ENCODE measurements around the gene OBP2A. TPM values are rescaled to one million over a fixed set of nuclear protein-coding genes. Genes with fewer than 3 reads are reported as not detected.

Gene OBP2A
- total RNA-seq, 1 experiment from 2014 or later = not detected

GRCh38 chr9:135551031-135551430 lies 5.1 kb downstream of the OBP2A start:
- ATAC-seq (no peak), DNase-seq (ENCODE audit: low read depth, low spot score) (no peak)
- RAD21 ChIA-PET (ENCODE audit: low non-redundant PET in 1 of 2, low total read pairs in 2 of 2, uncharacterized antibody in 2 of 2, unreplicated experiment in 2 of 2) = no interaction called here
- H3K9me2 ChIP-seq (ENCODE audit: insufficient read depth) = no peaks in the 10 kb centered on the region
- H3K36me3 ChIP-seq (ENCODE audit: control insufficient read depth in 1 of 2, insufficient read depth in 2 of 2, low read length in 2 of 2) = no peaks in the 10 kb centered on the region
- no peak overlapping the region for H3K27ac ChIP-seq (ENCODE audit: low read depth, low read length)
- H3K27me3 ChIP-seq (ENCODE audit: insufficient read depth, low read length) = 0 out of 2 replicates have a peak, but pooled peaks cover 2% of the 10 kb centered on the region
- H3K4me3 ChIP-seq (replicated peaks in 1 of 2; ENCODE audit: low read depth in 1 of 2, low read length in 2 of 2) = no peak overlapping the region
- intact Hi-C loops (cut with micrococcal nuclease) = no loop called here
- no peaks in the 10 kb centered on the region for H4K20me1 ChIP-seq (ENCODE audit: insufficient read depth)
- no peak overlapping the region for H3K9ac ChIP-seq (ENCODE audit: low read length)
- POLR2A ChIA-PET = no interaction called here
- no peak for TF ChIP-seq REST (IDR thresholded peaks at IDR 0.05; ENCODE audit: low read depth)
- no peak for TF ChIP-seq ELF1 (IDR thresholded peaks at IDR 0.05; ENCODE audit: borderline replicate concordance, low read depth)
- no peak for TF ChIP-seq ZFX (IDR thresholded peaks at IDR 0.05)
- TF ChIP-seq EZH2 (IDR thresholded peaks at IDR 0.05) = no peak
- TF ChIP-seq JUND (IDR thresholded peaks at IDR 0.05) = no peak
- TF ChIP-seq ATF3 (IDR thresholded peaks at IDR 0.05) = no peak
- no peak for TF ChIP-seq EGR1 (IDR thresholded peaks at IDR 0.05; ENCODE audit: low read depth)
- TF ChIP-seq EZH2phosphoT487 (IDR thresholded peaks at IDR 0.05; ENCODE audit: borderline replicate concordance) = no peak
- no peak for TF ChIP-seq SP1 (IDR thresholded peaks at IDR 0.05; ENCODE audit: low read depth)
- H3K9me3 ChIP-seq (ENCODE audit: control insufficient read depth in 1 of 2, insufficient read depth in 1 of 2, low read depth in 1 of 2, low read length in 2 of 2) = no peaks in the 10 kb centered on the region
- H3K79me2 ChIP-seq (ENCODE audit: insufficient read depth, low read length) = no peaks in the 10 kb centered on the region
- no peaks in the 10 kb centered on the region for H3K4me1 ChIP-seq (ENCODE audit: control insufficient read depth in 1 of 2, insufficient read depth in 2 of 2, low read length in 2 of 2)
- CTCF ChIA-PET = no interaction called here
- no peak overlapping the region for H2AFZ ChIP-seq (ENCODE audit: low read depth, low read length, poor library complexity, severe bottlenecking)
- no TSS peak for BruUV-seq (replicated peaks)
- H3K4me2 ChIP-seq (ENCODE audit: low read length) = no peak overlapping the region
